Neutrophil (primary cell): ENCODE data around the gene CROCC2.

Source experiments
- H3K27ac ChIP-seq: fragments of 200-600 bp; sonication (generic); 2 replicates; pipeline ENCODE4 v1.5.1; 2016; ENCODE audit warnings: mild to moderate bottlenecking, moderate library complexity
- H3K27me3 ChIP-seq: fragments of 200-600 bp; sonication (generic); 2 replicates; pipeline ENCODE4 v1.6.0; 2016; ENCODE audit warnings: mild to moderate bottlenecking
- H3K36me3 ChIP-seq: fragments of 200-600 bp; sonication (generic); 2 replicates; pipeline ENCODE4 v1.5.1; 2017
- H3K4me1 ChIP-seq, 2 experiments: fragments of 200-600 bp in 1 of 2; sonication (generic) in 1 of 2; 1 replicate in 1 of 2; 2 replicates in 1 of 2; pipeline versions ENCODE4 v1.5.1 to v1.6.1; 2013 to 2016; ENCODE audit warnings: low read depth in 1 of 2, low read length in 1 of 2, mild to moderate bottlenecking in 1 of 2, moderate library complexity in 1 of 2; ENCODE audit not compliant: control insufficient read depth in 1 of 2, insufficient read depth in 1 of 2
- H3K4me3 ChIP-seq, 2 experiments: fragments of 200-600 bp in 1 of 2; sonication (generic) in 1 of 2; 1 replicate in 1 of 2; 2 replicates in 1 of 2; pipeline ENCODE4 v1.5.1; 2013 to 2016; ENCODE audit warnings: low read depth in 1 of 2, low read length in 1 of 2, mild to moderate bottlenecking in 1 of 2, moderate library complexity in 1 of 2
- H3K9me3 ChIP-seq: fragments of 200-600 bp; sonication (generic); 2 replicates; pipeline ENCODE4 v1.5.1; 2016
- TF ChIP-seq, protein P1 (sequence below): fragments of 200-600 bp; sonication (generic); IDR thresholded peaks from 2 replicates; pipeline ENCODE4 v1.5.1; 2016; ENCODE audit warnings: antibody characterized with exemption

CROCC2 gene

DNA sequence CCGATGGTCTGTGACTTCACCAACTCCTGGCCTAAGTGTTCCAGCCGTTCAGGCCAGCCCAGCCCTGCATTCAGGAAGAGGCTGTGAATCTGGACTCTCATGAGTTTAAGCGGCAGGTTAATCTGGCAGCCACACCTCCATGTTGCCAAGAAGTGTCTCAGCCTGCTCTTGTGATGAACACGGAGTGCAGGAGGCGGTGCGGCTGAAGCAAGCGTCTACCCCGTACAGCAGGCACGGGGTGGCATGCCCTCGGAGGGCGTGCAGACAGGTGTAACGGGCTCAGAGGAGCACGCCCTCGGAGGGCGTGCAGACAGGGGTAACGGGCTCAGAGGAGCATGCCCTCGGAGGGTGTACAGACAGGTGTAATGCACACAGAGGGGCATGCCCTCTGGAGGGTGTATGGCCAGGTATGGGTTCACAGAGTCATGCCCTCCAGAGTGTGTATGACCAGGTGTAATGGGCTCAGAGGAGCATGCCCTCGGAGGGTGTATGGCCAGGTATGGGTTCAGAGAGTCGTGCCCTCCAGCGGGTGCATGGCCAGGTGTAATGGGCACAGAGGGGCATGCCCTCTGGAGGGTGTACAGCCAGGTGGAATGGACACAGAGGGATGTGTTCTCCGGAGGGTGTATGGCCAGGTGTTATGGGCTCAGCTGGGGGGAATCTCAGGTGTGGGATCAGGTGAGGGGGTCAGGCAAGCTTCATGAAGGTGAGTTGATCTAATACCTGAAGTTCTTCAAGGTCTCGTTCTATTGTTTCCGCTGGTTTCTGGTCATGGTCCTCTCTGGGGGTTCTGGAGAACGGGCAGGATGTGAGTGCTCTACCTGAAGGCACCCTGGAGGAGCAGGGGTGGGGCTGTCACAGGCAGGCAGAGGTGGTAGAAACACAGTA, 22.6 kb downstream of the CROCC2 start:
- Histone ChIP-seq H3K27ac (no peak overlapping the region), H3K27me3 (no peaks in the 10 kb centered on the region), H3K9me3 (no peaks in the 10 kb centered on the region), H3K4me1 (no peaks in the 10 kb centered on the region), H3K36me3 (no peaks in the 10 kb centered on the region), H3K4me3 (no peak overlapping the region)
- TF ChIP-seq, protein P1, sequence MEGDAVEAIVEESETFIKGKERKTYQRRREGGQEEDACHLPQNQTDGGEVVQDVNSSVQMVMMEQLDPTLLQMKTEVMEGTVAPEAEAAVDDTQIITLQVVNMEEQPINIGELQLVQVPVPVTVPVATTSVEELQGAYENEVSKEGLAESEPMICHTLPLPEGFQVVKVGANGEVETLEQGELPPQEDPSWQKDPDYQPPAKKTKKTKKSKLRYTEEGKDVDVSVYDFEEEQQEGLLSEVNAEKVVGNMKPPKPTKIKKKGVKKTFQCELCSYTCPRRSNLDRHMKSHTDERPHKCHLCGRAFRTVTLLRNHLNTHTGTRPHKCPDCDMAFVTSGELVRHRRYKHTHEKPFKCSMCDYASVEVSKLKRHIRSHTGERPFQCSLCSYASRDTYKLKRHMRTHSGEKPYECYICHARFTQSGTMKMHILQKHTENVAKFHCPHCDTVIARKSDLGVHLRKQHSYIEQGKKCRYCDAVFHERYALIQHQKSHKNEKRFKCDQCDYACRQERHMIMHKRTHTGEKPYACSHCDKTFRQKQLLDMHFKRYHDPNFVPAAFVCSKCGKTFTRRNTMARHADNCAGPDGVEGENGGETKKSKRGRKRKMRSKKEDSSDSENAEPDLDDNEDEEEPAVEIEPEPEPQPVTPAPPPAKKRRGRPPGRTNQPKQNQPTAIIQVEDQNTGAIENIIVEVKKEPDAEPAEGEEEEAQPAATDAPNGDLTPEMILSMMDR, result no peak

DNA sequence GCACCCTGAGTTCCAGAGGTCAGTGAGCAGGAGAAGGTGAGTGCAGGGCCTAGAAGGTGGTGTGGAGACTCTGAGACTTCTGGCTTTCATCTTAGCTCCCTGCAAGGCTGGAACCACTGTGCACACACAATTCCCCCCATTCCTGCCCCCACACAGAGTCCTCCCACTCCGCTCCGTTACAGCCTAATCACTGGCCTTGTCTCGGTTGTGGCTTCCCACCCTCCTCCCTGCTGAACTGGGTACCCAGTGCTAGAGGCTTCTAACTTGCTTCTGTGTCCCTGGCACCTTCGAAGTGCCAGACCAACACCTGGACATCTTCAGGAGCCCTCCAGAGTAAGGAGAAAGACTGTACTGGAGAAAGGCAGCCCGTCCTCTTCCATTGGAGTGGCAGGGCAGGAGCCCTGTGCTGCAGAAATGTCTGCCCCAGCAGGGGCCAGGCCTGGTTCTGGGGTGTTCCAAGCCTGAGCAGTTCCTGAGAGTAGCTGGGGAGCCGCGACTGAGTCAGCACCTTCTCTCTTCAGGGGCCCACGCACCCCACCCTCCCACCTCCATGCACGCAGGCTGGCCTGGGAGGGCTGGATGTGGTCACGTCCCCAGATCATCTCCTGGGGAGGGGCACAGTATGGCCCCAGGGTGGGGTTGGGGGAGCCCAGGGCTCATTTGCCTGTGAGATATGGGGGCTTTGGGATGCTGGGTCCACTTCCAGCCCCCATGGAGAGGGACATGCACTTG, 23.4 kb downstream of the CROCC2 start:
- Histone ChIP-seq H3K4me1 (no peaks in the 10 kb centered on the region), H3K27ac (no peak overlapping the region), H3K27me3 (no peaks in the 10 kb centered on the region), H3K9me3 (no peaks in the 10 kb centered on the region), H3K4me3 (no peak overlapping the region), H3K36me3 (no peaks in the 10 kb centered on the region)
- TF ChIP-seq, protein P1, result no peak

GRCh38 chr2:240930096-240930630, 24.0 kb downstream of the CROCC2 start:
- H3K27ac ChIP-seq, result no peak overlapping the region
- H3K27me3 ChIP-seq, result no peaks in the 10 kb centered on the region
- no peaks in the 10 kb centered on the region for H3K4me1 ChIP-seq
- H3K4me3 ChIP-seq, result no peak overlapping the region
- H3K36me3 ChIP-seq, result no peaks in the 10 kb centered on the region
- TF ChIP-seq, protein P1, result no peak
- no peaks in the 10 kb centered on the region for H3K9me3 ChIP-seq

- TF ChIP-seq, protein P1, result no peak
- H3K36me3 ChIP-seq, result no peaks in the 10 kb centered on the region
- H3K4me1 ChIP-seq, result no peaks in the 10 kb centered on the region
- no peaks in the 10 kb centered on the region for H3K9me3 ChIP-seq
- H3K4me3 ChIP-seq, result no peak overlapping the region
- no peaks in the 10 kb centered on the region for H3K27me3 ChIP-seq
- no peak overlapping the region for H3K27ac ChIP-seq
Observed at GRCh38 chr2:240930631-240931318, 24.6 kb downstream of the CROCC2 start.

GRCh38 chr2:240931319-240931949, 25.3 kb downstream of the CROCC2 start:
- H3K4me3 ChIP-seq, result no peak overlapping the region
- no peak overlapping the region for H3K27ac ChIP-seq
- TF ChIP-seq, protein P1, result no peak
- no peaks in the 10 kb centered on the region for H3K27me3 ChIP-seq
- H3K4me1 ChIP-seq, result no peaks in the 10 kb centered on the region
- no peaks in the 10 kb centered on the region for H3K36me3 ChIP-seq
- H3K9me3 ChIP-seq, result no peaks in the 10 kb centered on the region
